IMR-90 (cell line): ENCODE measurements around the gene THSD7B. TPM values are rescaled to one million over a fixed set of nuclear protein-coding genes. Genes with fewer than 3 reads are reported as not detected.

Experiments
- ATAC-seq: fragments of 200-7000 bp; cut with Tn5 transposase; 2 replicates; pipeline ENCODE4 v1.9.1; 2020; ENCODE audit warnings: low read depth, mild to moderate bottlenecking, moderate library complexity
- BruUV-seq: library from RNA; stranded (reverse); fragments of 400-500 nt; replicated peaks from 2 replicates; lab custom pipeline; 2021; lab: Mats Ljungman, UMichigan
- CTCF ChIA-PET: fragments of 300-600 bp; formaldehyde crosslinking; extraction: SDS; loops from one replicate; lab custom pipeline; 2021; ENCODE audit warnings: antibody characterized with exemption; lab: Yijun Ruan, JAX
- POLR2A ChIA-PET: fragments of 300-600 bp; sonication (Branson Sonifier 250); formaldehyde crosslinking; loops from one replicate; lab custom pipeline; 2022; ENCODE audit warnings: antibody characterized with exemption; ENCODE audit not compliant: unreplicated experiment; lab: Charles Lee
- DNase-seq: peaks from one replicate; pipeline ENCODE4 v3.0.0; 2013
- H2AFZ ChIP-seq: replicated peaks from 2 replicates; pipeline ENCODE3; 2013; ENCODE audit warnings: low read length, mild to moderate bottlenecking; ENCODE audit not compliant: poor library complexity
- H2AK5ac ChIP-seq: 2 replicates; pipeline ENCODE4 v1.6.1; 2013; ENCODE audit warnings: low read depth, low read length, inconsistent platforms
- H2AK9ac ChIP-seq: replicated peaks from 2 replicates; pipeline ENCODE3; 2013; ENCODE audit warnings: mild to moderate bottlenecking, low read depth, low read length, moderate library complexity; ENCODE audit not compliant: poor library complexity
- H2BK120ac ChIP-seq: 2 replicates; pipeline ENCODE4 v1.6.1; 2013; ENCODE audit warnings: low read depth, low read length, inconsistent platforms
- H2BK15ac ChIP-seq: 3 replicates; pipeline ENCODE4 v1.6.1; 2013; ENCODE audit warnings: low read depth, low read length, inconsistent platforms
- H2BK20ac ChIP-seq: 2 replicates; pipeline ENCODE4 v1.6.1; 2013; ENCODE audit warnings: low read depth, mild to moderate bottlenecking, inconsistent platforms, low read length, moderate library complexity
- H2BK5ac ChIP-seq: 2 replicates; pipeline ENCODE4 v1.6.1; 2013; ENCODE audit warnings: mild to moderate bottlenecking, low read depth, low read length, inconsistent platforms; ENCODE audit not compliant: poor library complexity, severe bottlenecking
- H3K14ac ChIP-seq: replicated peaks from 2 replicates; pipeline ENCODE4 v1.6.1; 2013; ENCODE audit warnings: low read depth, low read length, inconsistent platforms
- H3K18ac ChIP-seq: 2 replicates; pipeline ENCODE4 v1.6.1; 2013; ENCODE audit warnings: low read depth, low read length, control low read depth
- H3K23ac ChIP-seq: 2 replicates; pipeline ENCODE4 v1.6.1; 2013; ENCODE audit warnings: low read depth, low read length, inconsistent platforms
- H3K27ac ChIP-seq: 2 replicates; pipeline ENCODE4 v1.5.1; 2013; ENCODE audit warnings: mild to moderate bottlenecking, control low read depth, low read length; ENCODE audit not compliant: insufficient read depth
- H3K27me3 ChIP-seq: 2 replicates; pipeline ENCODE4 v1.6.1; 2013; ENCODE audit warnings: low read length; ENCODE audit not compliant: control insufficient read depth, insufficient read depth
- H3K36me3 ChIP-seq: 2 replicates; pipeline ENCODE4 v1.6.1; 2013; ENCODE audit warnings: low read length, mixed read lengths; ENCODE audit not compliant: control insufficient read depth, insufficient read depth
- H3K4ac ChIP-seq: 2 replicates; pipeline ENCODE4 v1.6.1; 2013; ENCODE audit warnings: low read depth, low read length, inconsistent platforms
- H3K4me1 ChIP-seq: 2 replicates; pipeline ENCODE4 v1.6.1; 2013; ENCODE audit warnings: low read length, mixed read lengths; ENCODE audit not compliant: control insufficient read depth, insufficient read depth
- H3K4me2 ChIP-seq: 2 replicates; pipeline ENCODE4 v1.6.1; 2013; ENCODE audit warnings: low read depth, mild to moderate bottlenecking, control low read depth, low read length, moderate library complexity
- H3K4me3 ChIP-seq: 2 replicates; pipeline ENCODE4 v1.5.1; 2013; ENCODE audit warnings: low read depth, mild to moderate bottlenecking, control low read depth, low read length, moderate library complexity; ENCODE audit not compliant: insufficient read depth
- H3K56ac ChIP-seq: 2 replicates; pipeline ENCODE4 v1.6.1; 2013; ENCODE audit warnings: low read length, inconsistent platforms; ENCODE audit not compliant: insufficient read depth; ENCODE audit errors: extremely low read depth
- H3K79me1 ChIP-seq, 2 experiments: 2 replicates each; pipeline ENCODE4 v1.6.1; 2013; ENCODE audit warnings: low read length in 2 of 2, inconsistent platforms in 1 of 2, low read depth in 1 of 2
- H3K9ac ChIP-seq: 2 replicates; pipeline ENCODE4 v1.6.1; 2013; ENCODE audit warnings: low read depth, low read length, control low read depth
- H3K9me1 ChIP-seq: 2 replicates; pipeline ENCODE4 v1.6.1; 2013; ENCODE audit warnings: low read length, inconsistent platforms; ENCODE audit not compliant: insufficient read depth
- H3K9me3 ChIP-seq: 2 replicates; pipeline ENCODE4 v1.6.1; 2013; ENCODE audit warnings: low read length; ENCODE audit not compliant: control insufficient read depth, insufficient read depth
- H4K20me1 ChIP-seq: 2 replicates; pipeline ENCODE4 v1.6.1; 2013; ENCODE audit warnings: low read length, inconsistent platforms; ENCODE audit not compliant: insufficient read depth
- H4K5ac ChIP-seq: 2 replicates; pipeline ENCODE4 v1.6.1; 2013; ENCODE audit warnings: mild to moderate bottlenecking, low read depth, low read length, control low read depth
- H4K8ac ChIP-seq, 2 experiments: 2 replicates each; pipeline ENCODE4 v1.6.1; 2013; ENCODE audit warnings: low read depth in 2 of 2, low read length in 2 of 2, control low read depth in 1 of 2, inconsistent platforms in 1 of 2
- H4K91ac ChIP-seq: 2 replicates; pipeline ENCODE4 v1.6.1; 2013; ENCODE audit warnings: low read depth, low read length, inconsistent platforms; ENCODE audit not compliant: insufficient read depth
- BHLHE40 ChIP-seq: fragments of 150-350 bp; IDR thresholded peaks from 2 replicates; pipeline ENCODE4 v1.6.1; 2016; ENCODE audit warnings: mild to moderate bottlenecking, low read depth, low read length
- CEBPB ChIP-seq: IDR thresholded peaks from 2 replicates; pipeline ENCODE4 v1.6.1; 2012; ENCODE audit warnings: low read depth, low read length, improper control_type of control experiment
- CHD1 ChIP-seq: IDR thresholded peaks from 2 replicates; pipeline ENCODE4 v1.6.1; 2012; ENCODE audit warnings: low read depth, low read length, improper control_type of control experiment
- FOS ChIP-seq: fragments of 150-350 bp; IDR thresholded peaks from 2 replicates; pipeline ENCODE4 v1.6.1; 2016; ENCODE audit warnings: low read depth, low read length
- MAFK ChIP-seq: IDR thresholded peaks from 2 replicates; pipeline ENCODE4 v1.6.1; 2012; ENCODE audit warnings: low read depth, low read length, improper control_type of control experiment
- MAZ ChIP-seq: IDR thresholded peaks from 2 replicates; pipeline ENCODE4 v1.6.1; 2012; ENCODE audit warnings: low read depth, mild to moderate bottlenecking, low read length, improper control_type of control experiment, moderate library complexity, borderline replicate concordance
- MXI1 ChIP-seq: IDR thresholded peaks from 2 replicates; pipeline ENCODE4 v1.6.1; 2012; ENCODE audit warnings: low read depth, mild to moderate bottlenecking, low read length, moderate library complexity, borderline replicate concordance
- NFE2L2 ChIP-seq: fragments of 150-350 bp; IDR thresholded peaks from 2 replicates; pipeline ENCODE4 v1.6.1; 2016; ENCODE audit warnings: low read depth, mild to moderate bottlenecking, low read length
- POLR2A ChIP-seq: IDR thresholded peaks from 2 replicates; pipeline ENCODE4 v1.6.1; 2012; ENCODE audit warnings: mild to moderate bottlenecking, low read depth, low read length
- RAD21 ChIP-seq: IDR thresholded peaks from 2 replicates; pipeline ENCODE4 v1.6.1; 2012; ENCODE audit warnings: low read length, improper control_type of control experiment
- RCOR1 ChIP-seq: IDR thresholded peaks from 2 replicates; pipeline ENCODE4 v1.6.1; 2012; ENCODE audit warnings: mild to moderate bottlenecking, low read length, improper control_type of control experiment; ENCODE audit not compliant: insufficient replicate concordance
- RFX5 ChIP-seq: IDR thresholded peaks from 2 replicates; pipeline ENCODE4 v1.8.0; 2012; ENCODE audit warnings: low read depth, mild to moderate bottlenecking, low read length, moderate library complexity
- SMC3 ChIP-seq: fragments of 150-350 bp; IDR thresholded peaks from 2 replicates; pipeline ENCODE4 v1.6.1; 2016; ENCODE audit warnings: low read depth, mild to moderate bottlenecking, antibody characterized with exemption, low read length, moderate library complexity
- WGBS, 2 experiments: methylation state at CpG; one replicate each; pipeline versions ENCODE4 v1.1.5 to v1.1.7; 2013; ENCODE audit warnings: missing lambda C conversion rate in 2 of 2; ENCODE audit not compliant: insufficient read length in 1 of 2; ENCODE audit errors: extremely low coverage in 2 of 2; 5-methylcytosine and 5-hydroxymethylcytosine counted together
- dilution Hi-C: fragments of 300-500 bp; cut with HindIII; formaldehyde crosslinking; loops from one replicate; pipeline ENCODE4 v1.14.3; 2018; ENCODE audit warnings: low sequenced_read_pairs; ENCODE audit not compliant: unreplicated experiment
- in situ Hi-C: fragments of 300-500 bp; cut with MboI; formaldehyde crosslinking; loops from 3 replicates; pipeline ENCODE4 v1.14.3; 2019; ENCODE audit warnings: low sequenced_read_pairs, inconsistent platforms, mixed read lengths
- intact Hi-C: fragments of 100-400 bp; cut with micrococcal nuclease; formaldehyde crosslinking; loops from 2 replicates; pipeline ENCODE4 v1.10.0; 2022
- polyA plus RNA-seq, 3 experiments: library from polyadenylated mRNA; depleted of rRNA; stranded (reverse); fragments of >200 nt; gene quantifications; 2 replicates each; pipeline ENCODE4 v1.2.3, GENCODE V29; 2012; ENCODE audit warnings: low replicate concordance in 1 of 3
- total RNA-seq: library from RNA; depleted of rRNA; stranded (reverse); fragments of >200 nt; gene quantifications from 2 replicates; pipeline ENCODE4 v1.2.3, GENCODE V29; 2012
- TF ChIP-seq, protein P1 (sequence below): fragments of 150-350 bp; IDR thresholded peaks from 2 replicates; pipeline ENCODE4 v1.6.1; 2017; ENCODE audit warnings: mild to moderate bottlenecking, antibody characterized with exemption, low read length, low read depth
- TF ChIP-seq, protein P2 (sequence below): fragments of 150-350 bp; IDR thresholded peaks from 2 replicates; pipeline ENCODE4 v1.6.1; 2016; ENCODE audit warnings: low read depth, mild to moderate bottlenecking, low read length, moderate library complexity, borderline replicate concordance
- TF ChIP-seq, protein P3 (sequence below): conservative IDR thresholded peaks from 2 replicates; pipeline ENCODE4 v1.5.1; 2012; ENCODE audit warnings: mild to moderate bottlenecking, low read depth, low read length, improper control_type of control experiment

THSD7B gene
- total and polyA plus RNA-seq, 2 of the 4 experiments (the other 2 are of a cell fraction) = not detected

DNA sequence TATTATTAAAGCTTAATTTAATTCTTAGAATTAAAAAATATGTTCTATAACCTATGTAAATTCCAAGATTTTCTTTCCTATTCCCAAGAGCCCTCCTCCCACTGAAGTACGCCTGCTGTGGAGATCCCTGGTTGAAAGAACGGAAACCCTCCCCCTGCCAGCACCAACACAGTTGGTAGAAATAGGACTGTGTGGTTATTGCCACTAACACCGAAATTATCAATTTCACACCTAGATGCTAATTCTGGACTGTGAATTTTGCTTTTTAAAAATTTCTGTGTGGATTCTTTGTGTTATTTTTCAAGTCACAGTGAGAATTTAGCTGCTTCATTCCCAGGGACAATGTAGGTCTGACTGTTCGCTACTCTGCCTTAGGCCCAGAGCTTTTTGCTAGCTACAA, 893.1 kb downstream of the THSD7B start:
- no TSS peak for BruUV-seq
- H2BK15ac ChIP-seq = no peak overlapping the region
- WGBS, 2 experiments = no CpG with 5 or more reads among the region's 4 CpGs
- no peaks in the 10 kb centered on the region for H3K36me3 ChIP-seq
- H4K5ac ChIP-seq = no peak overlapping the region
- no peak overlapping the region for H2AK5ac ChIP-seq
- intact Hi-C loops = no loop called here
- peaks cover 14% of the 10 kb centered on the region for H3K9me3 ChIP-seq
- no peaks in the 10 kb centered on the region for H3K4me1 ChIP-seq
- H3K9me1 ChIP-seq = no peaks in the 10 kb centered on the region
- no peak overlapping the region for H2BK5ac ChIP-seq
- no peak overlapping the region for H3K18ac ChIP-seq
- in situ Hi-C loops = no loop called here
- no peak overlapping the region for H3K56ac ChIP-seq
- no peak overlapping the region for H2BK120ac ChIP-seq
- no peak overlapping the region for H3K23ac ChIP-seq
- H3K27me3 ChIP-seq = no peaks in the 10 kb centered on the region
- H2AFZ ChIP-seq = no peak overlapping the region
- POLR2A ChIA-PET = no interaction called here
- H3K27ac ChIP-seq = no peak overlapping the region
- no peak overlapping the region for H3K4ac ChIP-seq
- CTCF ChIA-PET = no interaction called here
- ATAC-seq = no peak
- no peak overlapping the region for H3K14ac ChIP-seq
- H3K9ac ChIP-seq = no peak overlapping the region
- no peak overlapping the region for H3K4me3 ChIP-seq
- H4K91ac ChIP-seq = no peak overlapping the region
- no peak overlapping the region for H3K4me2 ChIP-seq
- H4K8ac ChIP-seq = no peak overlapping the region
- DNase-seq = no peak
- dilution Hi-C loops = no loop called here
- H3K79me1 ChIP-seq = no peaks in the 10 kb centered on the region
- no peak overlapping the region for H2BK20ac ChIP-seq
- H4K20me1 ChIP-seq = no peaks in the 10 kb centered on the region
- TF ChIP-seq FOS (no peak), MAZ (no peak), MAFK (no peak), CHD1 (no peak), RAD21 (no peak), SMC3 (no peak), MXI1 (no peak), POLR2A (no peak), RFX5 (no peak), NFE2L2 (no peak), CEBPB (no peak), BHLHE40 (no peak), RCOR1 (no peak)
- TF ChIP-seq, protein P1, sequence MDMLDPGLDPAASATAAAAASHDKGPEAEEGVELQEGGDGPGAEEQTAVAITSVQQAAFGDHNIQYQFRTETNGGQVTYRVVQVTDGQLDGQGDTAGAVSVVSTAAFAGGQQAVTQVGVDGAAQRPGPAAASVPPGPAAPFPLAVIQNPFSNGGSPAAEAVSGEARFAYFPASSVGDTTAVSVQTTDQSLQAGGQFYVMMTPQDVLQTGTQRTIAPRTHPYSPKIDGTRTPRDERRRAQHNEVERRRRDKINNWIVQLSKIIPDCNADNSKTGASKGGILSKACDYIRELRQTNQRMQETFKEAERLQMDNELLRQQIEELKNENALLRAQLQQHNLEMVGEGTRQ = no peak
- TF ChIP-seq, protein P2, sequence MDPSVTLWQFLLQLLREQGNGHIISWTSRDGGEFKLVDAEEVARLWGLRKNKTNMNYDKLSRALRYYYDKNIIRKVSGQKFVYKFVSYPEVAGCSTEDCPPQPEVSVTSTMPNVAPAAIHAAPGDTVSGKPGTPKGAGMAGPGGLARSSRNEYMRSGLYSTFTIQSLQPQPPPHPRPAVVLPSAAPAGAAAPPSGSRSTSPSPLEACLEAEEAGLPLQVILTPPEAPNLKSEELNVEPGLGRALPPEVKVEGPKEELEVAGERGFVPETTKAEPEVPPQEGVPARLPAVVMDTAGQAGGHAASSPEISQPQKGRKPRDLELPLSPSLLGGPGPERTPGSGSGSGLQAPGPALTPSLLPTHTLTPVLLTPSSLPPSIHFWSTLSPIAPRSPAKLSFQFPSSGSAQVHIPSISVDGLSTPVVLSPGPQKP = no peak
- TF ChIP-seq, protein P3, sequence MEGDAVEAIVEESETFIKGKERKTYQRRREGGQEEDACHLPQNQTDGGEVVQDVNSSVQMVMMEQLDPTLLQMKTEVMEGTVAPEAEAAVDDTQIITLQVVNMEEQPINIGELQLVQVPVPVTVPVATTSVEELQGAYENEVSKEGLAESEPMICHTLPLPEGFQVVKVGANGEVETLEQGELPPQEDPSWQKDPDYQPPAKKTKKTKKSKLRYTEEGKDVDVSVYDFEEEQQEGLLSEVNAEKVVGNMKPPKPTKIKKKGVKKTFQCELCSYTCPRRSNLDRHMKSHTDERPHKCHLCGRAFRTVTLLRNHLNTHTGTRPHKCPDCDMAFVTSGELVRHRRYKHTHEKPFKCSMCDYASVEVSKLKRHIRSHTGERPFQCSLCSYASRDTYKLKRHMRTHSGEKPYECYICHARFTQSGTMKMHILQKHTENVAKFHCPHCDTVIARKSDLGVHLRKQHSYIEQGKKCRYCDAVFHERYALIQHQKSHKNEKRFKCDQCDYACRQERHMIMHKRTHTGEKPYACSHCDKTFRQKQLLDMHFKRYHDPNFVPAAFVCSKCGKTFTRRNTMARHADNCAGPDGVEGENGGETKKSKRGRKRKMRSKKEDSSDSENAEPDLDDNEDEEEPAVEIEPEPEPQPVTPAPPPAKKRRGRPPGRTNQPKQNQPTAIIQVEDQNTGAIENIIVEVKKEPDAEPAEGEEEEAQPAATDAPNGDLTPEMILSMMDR = no peak
- no peak overlapping the region for H2AK9ac ChIP-seq
